Erythroblast (primary cell): ENCODE data around the gene ARL15.

Experiments
- DNase-seq, 2 experiments: peaks; one replicate each; lab custom pipeline; 2025; lab: John Stamatoyannopoulos, UW
- GATA1 ChIP-seq: IDR thresholded peaks from 2 replicates; pipeline ENCODE4 v1.6.1; 2011; ENCODE audit warnings: low read depth, mild to moderate bottlenecking, control low read depth, low read length, moderate library complexity
- POLR2A ChIP-seq: IDR thresholded peaks from 2 replicates; pipeline ENCODE4 v1.6.1; 2011; ENCODE audit warnings: mild to moderate bottlenecking, low read length

The ARL15 gene

GRCh38 chr5:53927668-53928247 is 382.6 kb downstream of the ARL15 start:
- TF ChIP-seq POLR2A (no peak), GATA1 (no peak)
- DNase-seq: no peak

GRCh38 chr5:53926026-53926425 is 384.3 kb downstream of the ARL15 start:
- TF ChIP-seq GATA1 (no peak), POLR2A (no peak)
- no peak for DNase-seq

- no peak for TF ChIP-seq GATA1
- no peak for TF ChIP-seq POLR2A
- DNase-seq: no peak
Measured at GRCh38 chr5:53924392-53924791, 386.0 kb downstream of the ARL15 start.

GRCh38 chr5:53923961-53924360 is 386.4 kb downstream of the ARL15 start:
- no peak for TF ChIP-seq GATA1
- no peak for TF ChIP-seq POLR2A
- DNase-seq: no peak

GRCh38 chr5:53922508-53923498 is 387.6 kb downstream of the ARL15 start:
- no peak for TF ChIP-seq GATA1
- no peak for TF ChIP-seq POLR2A
- DNase-seq: no peak

GRCh38 chr5:53917826-53918225 is 392.5 kb downstream of the ARL15 start:
- no peak for TF ChIP-seq POLR2A
- TF ChIP-seq GATA1: no peak
- DNase-seq: peak; percentile 77 to 86

- peak; percentile 47 to 50 for DNase-seq
- TF ChIP-seq GATA1 (no peak), POLR2A (no peak)
Measured at GRCh38 chr5:53917095-53917494, 393.3 kb downstream of the ARL15 start.

GRCh38 chr5:53915120-53915519 is 395.3 kb downstream of the ARL15 start:
- peak; percentile 64 to 90 for DNase-seq
- TF ChIP-seq GATA1: no peak
- TF ChIP-seq POLR2A: no peak

- peak; percentile 21 to 60 for DNase-seq
- no peak for TF ChIP-seq POLR2A
Measured at GRCh38 chr5:53913941-53914340, 396.4 kb downstream of the ARL15 start.

GRCh38 chr5:53908757-53909156 is 401.6 kb downstream of the ARL15 start:
- TF ChIP-seq GATA1 (no peak), POLR2A (no peak)
- no peak for DNase-seq

GRCh38 chr5:53907827-53908226 is 402.5 kb downstream of the ARL15 start:
- DNase-seq: no peak
- no peak for TF ChIP-seq GATA1
- no peak for TF ChIP-seq POLR2A

- no peak for DNase-seq
- TF ChIP-seq GATA1: no peak
- no peak for TF ChIP-seq POLR2A
Measured at GRCh38 chr5:53906736-53907135, 403.6 kb downstream of the ARL15 start.

- no peak for DNase-seq
- no peak for TF ChIP-seq GATA1
- TF ChIP-seq POLR2A: no peak
Measured at GRCh38 chr5:53902296-53902907, 408.0 kb downstream of the ARL15 start.

- TF ChIP-seq POLR2A: no peak
- TF ChIP-seq GATA1: no peak
- DNase-seq: no peak
Measured at GRCh38 chr5:53900677-53901076, 409.7 kb downstream of the ARL15 start.
